Measurements from ENCODE around the gene APOL4.
"Not testable (repeated sequence)": the region's sequence is repeated elsewhere in the genome, so short reads cannot be mapped to it uniquely, and the experiment has no call there.

The APOL4 gene

GRCh38 chr22:36231051-36231450 is 29.4 kb upstream of the APOL4 start:
- DNase-seq, result not testable (repeated sequence)

- not testable (repeated sequence) for DNase-seq
Observed at GRCh38 chr22:36229649-36230048, 28.0 kb upstream of the APOL4 start.

- no peak for DNase-seq
Observed at GRCh38 chr22:36228944-36229343, 27.3 kb upstream of the APOL4 start.

GRCh38 chr22:36228369-36228768 is 26.8 kb upstream of the APOL4 start:
- DNase-seq, result not testable (repeated sequence)

GRCh38 chr22:36227806-36228205 is 26.2 kb upstream of the APOL4 start:
- no peak for DNase-seq

- no peak for DNase-seq
Observed at GRCh38 chr22:36227396-36227795, 25.8 kb upstream of the APOL4 start.

- no peak for DNase-seq
Observed at GRCh38 chr22:36226189-36226588, 24.6 kb upstream of the APOL4 start.

GRCh38 chr22:36225333-36225922 is 23.8 kb upstream of the APOL4 start:
- no peak for DNase-seq

GRCh38 chr22:36224245-36224644 is 22.6 kb upstream of the APOL4 start:
- DNase-seq, result no peak

- no peak for DNase-seq
Observed at GRCh38 chr22:36223504-36223903, 21.9 kb upstream of the APOL4 start.

GRCh38 chr22:36222887-36223450 is 21.4 kb upstream of the APOL4 start:
- DNase-seq, result no peak

GRCh38 chr22:36221799-36222751 is 20.5 kb upstream of the APOL4 start:
- DNase-seq, result peak in 5 of 14 donors; percentile 13 to 22 (median 16)

GRCh38 chr22:36220451-36220921 is 18.9 kb upstream of the APOL4 start:
- peak in 4 of 14 donors; percentile 11 to 36 (median 16) for DNase-seq

GRCh38 chr22:36218648-36219193 is 17.1 kb upstream of the APOL4 start:
- no peak for DNase-seq

GRCh38 chr22:36215981-36216380 is 14.4 kb upstream of the APOL4 start:
- DNase-seq, result peak in 1 of 14 donors; percentile 77

GRCh38 chr22:36213586-36213985 is 12.0 kb upstream of the APOL4 start:
- no peak for DNase-seq

GRCh38 chr22:36212901-36213300 is 11.3 kb upstream of the APOL4 start:
- DNase-seq, result no peak

GRCh38 chr22:36211237-36211861 is 9.7 kb upstream of the APOL4 start:
- DNase-seq, result no peak

- DNase-seq, result no peak
Observed at GRCh38 chr22:36210224-36210623, 8.6 kb upstream of the APOL4 start.

GRCh38 chr22:36209488-36209908 is 7.9 kb upstream of the APOL4 start:
- not testable (repeated sequence) for DNase-seq

GRCh38 chr22:36208914-36209313 is 7.3 kb upstream of the APOL4 start:
- DNase-seq, result no peak

- DNase-seq, result no peak
Observed at GRCh38 chr22:36208162-36208765, 6.7 kb upstream of the APOL4 start.

All from C1 segment of cervical spinal cord (tissue), 14 donors.